Lung microvascular endothelial cell (primary cell): ENCODE results near the gene CAMKMT. TPM values are rescaled to one million over a fixed set of nuclear protein-coding genes. Genes with fewer than 3 reads are reported as not detected.

ENCODE experiments used
- DNase-seq, 2 donors: peaks; one replicate each; pipeline versions ENCODE4 v3.0.0 to v3.0.0-alpha.2; 2010; ENCODE audit warnings: low read depth in 2 of 2
- total RNA-seq: library from RNA; depleted of rRNA; stranded (reverse); fragments of >200 nt; gene quantifications from 2 replicates; pipeline ENCODE4 v1.2.1, GENCODE V29; 2014

The CAMKMT gene
- total RNA-seq, 1 donor from 2014 or later = 2.6 TPM

- peak in 1 of 2 donors; percentile 67 for DNase-seq
Observed at GRCh38 chr2:44549099-44549471, 187.3 kb downstream of the CAMKMT start.

GRCh38 chr2:44549856-44550255 lies 188.1 kb downstream of the CAMKMT start:
- DNase-seq = peak; percentile 9 to 14

GRCh38 chr2:44550561-44550960 lies 188.8 kb downstream of the CAMKMT start:
- DNase-seq = peak in 1 of 2 donors; percentile 55

GRCh38 chr2:44551497-44551896 lies 189.8 kb downstream of the CAMKMT start:
- DNase-seq = no peak

- peak; percentile 52 to 85 for DNase-seq
Observed at GRCh38 chr2:44553456-44553855, 191.7 kb downstream of the CAMKMT start.

DNA sequence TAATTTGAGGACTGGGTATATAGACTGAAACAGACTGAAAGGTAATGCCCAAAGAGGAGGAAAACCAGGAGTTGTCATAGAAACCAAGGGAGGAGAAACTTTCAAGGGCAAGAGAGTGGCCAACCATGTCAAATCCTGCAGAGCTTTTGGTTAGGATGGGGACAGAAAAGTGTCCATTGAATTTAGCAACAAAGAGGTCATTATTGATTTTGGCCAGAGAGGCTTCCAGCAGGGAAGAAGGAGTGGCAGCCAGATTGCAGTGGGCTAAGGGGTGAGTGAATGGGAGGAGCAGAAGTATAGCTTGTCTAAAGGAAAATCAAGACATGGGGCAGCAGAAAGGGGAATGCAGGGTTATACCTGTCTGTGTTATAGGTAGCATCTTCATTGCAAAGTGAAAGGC lies 194.0 kb downstream of the CAMKMT start:
- peak in 1 of 2 donors; percentile 19 for DNase-seq

- DNase-seq = no peak
Observed at GRCh38 chr2:44559108-44559507, 197.4 kb downstream of the CAMKMT start.

DNA sequence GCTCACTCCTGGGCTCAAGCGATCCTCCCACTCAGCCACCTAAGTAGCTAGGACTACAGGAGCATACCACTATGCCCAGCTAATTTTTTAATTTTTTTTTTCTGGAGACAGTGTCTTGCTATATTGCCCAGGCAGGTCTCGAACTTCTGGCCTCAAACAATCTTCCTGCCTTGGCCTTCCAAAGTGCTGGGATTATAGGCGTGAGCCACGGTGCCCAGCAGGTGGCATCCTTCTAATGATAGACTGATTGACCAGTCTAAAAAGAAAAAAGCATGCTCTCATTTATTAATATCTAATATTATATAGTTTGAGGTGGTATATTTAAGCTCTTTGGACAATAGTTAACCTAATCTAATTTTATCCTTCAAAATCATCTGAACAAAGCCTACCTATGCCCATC lies 198.6 kb downstream of the CAMKMT start:
- peak; percentile 6 to 26 for DNase-seq

DNA sequence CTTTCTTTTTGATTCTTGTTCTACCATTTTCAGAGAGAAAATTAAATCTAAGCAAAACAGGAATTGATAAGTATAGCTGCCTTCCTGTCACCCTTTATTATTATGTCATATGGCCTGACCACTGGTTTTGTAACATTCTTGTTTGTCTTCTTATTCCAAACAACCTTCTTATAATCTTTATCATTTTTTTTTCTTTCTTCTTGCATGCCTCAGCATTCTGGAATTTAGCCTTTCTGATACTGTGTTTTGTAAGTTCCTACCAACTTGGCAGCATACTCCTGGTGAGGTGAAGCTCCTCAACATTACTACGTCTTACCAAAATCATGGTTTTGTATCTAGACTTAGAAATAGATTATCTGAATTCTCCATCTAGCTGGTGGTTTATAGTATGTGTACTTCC lies 199.2 kb downstream of the CAMKMT start:
- DNase-seq = no peak

- no peak for DNase-seq
Observed at GRCh38 chr2:44562737-44563136, 201.0 kb downstream of the CAMKMT start.

DNA sequence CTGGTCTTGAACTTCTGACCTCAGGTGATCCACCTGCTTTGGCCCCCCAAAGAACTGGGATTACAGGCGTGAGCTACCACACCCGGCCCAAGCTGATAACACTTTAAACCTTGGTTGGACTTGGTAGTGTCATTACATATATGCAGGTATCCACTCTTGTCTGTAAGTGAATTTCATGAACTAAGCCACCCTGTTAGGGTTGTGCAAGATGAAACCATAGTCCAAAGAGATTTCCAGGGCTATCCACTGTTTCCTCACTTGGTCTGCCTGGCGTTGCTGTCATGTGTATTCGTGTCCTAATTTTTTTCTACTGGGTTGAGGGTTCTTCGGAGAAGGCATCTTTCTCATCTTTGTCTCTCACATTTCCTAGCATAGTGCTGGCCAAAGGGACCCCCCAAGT lies 203.0 kb downstream of the CAMKMT start:
- DNase-seq = no peak

- DNase-seq = no peak
Observed at GRCh38 chr2:44566059-44566458, 204.3 kb downstream of the CAMKMT start.

- DNase-seq = no peak
Observed at GRCh38 chr2:44569491-44569890, 207.7 kb downstream of the CAMKMT start.

DNA sequence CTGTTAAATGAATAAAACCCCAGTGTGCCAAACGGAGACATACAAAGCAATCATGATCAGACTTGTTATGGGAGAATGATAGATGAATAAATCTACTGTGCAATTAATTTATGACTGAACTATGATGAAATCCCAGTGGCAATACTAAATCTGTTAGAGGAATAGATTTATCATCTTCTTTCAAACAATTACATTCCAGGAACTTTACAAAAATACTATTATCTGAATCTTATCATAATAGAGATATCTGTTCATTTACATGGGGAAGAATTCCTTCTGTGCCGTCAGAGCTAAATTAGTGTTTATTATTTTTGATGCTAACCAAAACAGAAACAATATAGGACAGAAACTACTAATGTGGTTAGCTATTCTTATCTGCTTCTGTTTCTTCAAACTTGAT lies 208.5 kb downstream of the CAMKMT start:
- DNase-seq = no peak

GRCh38 chr2:44570777-44571176 lies 209.0 kb downstream of the CAMKMT start:
- no peak for DNase-seq

DNA sequence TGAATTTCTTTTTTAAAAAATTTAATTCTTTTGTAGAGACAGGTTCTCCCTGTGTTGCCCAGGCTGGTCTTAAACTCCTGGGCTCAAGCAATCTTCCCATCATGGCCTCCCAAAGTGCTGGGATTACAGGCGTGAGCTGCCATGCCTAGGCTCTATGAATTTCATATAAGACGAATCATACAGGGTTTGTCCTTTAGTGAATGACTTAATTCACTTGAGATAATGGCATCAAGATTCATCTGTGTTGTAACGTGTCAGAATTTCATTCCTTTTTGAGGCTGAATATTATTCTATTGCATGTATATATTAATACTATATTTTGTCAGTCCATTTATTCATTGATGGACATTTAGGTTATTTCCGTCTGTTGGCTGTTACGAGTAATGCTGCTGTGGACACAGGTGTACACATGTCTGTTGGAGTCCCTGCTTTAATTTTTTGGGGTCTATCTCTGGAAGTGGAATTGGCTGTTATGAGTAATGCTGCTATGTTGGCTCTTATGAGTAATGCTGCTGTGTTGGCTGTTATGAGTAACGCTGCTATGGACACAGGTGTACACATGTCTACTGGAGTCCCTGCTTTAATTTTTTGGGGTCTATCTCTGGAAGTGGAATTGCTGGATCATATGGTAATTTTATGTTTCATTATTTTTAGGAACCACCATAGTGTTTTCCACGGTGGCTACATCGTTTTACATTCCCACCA lies 210.6 kb downstream of the CAMKMT start:
- DNase-seq = peak in 1 of 2 donors; percentile 43

- no peak for DNase-seq
Observed at GRCh38 chr2:44573996-44574395, 212.2 kb downstream of the CAMKMT start.

DNA sequence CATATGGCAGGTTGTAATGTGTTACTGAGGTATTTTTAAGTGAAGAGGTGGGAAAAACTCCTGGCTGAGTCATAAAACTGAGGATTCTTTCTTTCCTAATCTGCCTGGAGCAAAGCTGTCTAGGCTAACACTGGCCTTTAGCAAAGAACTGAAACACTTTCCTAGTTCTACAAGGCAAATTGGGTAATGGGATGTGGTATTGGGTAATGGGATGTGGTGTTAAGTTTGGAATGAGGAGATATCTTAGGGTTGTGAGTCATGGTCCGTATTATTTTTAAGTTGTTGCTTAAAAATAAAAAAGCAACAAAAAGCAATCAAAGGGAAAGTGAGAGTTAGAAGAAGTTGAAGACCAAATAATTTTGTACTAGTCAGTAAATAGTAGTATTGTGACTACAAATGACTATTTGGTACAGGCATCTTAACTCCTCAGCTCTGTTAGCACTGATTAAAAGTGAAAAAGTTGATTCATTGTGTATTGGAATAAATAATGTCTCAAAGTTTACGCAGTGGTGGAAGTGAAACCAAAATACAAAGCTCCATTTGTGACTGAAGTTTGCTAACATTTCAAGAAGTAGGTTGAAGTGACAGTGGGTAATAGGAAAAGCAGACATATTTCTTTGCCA lies 216.8 kb downstream of the CAMKMT start:
- DNase-seq = no peak

GRCh38 chr2:44579115-44579836 lies 217.5 kb downstream of the CAMKMT start:
- peak in 1 of 2 donors; percentile 11 for DNase-seq

GRCh38 chr2:44579837-44580230 lies 218.1 kb downstream of the CAMKMT start:
- DNase-seq = no peak

DNA sequence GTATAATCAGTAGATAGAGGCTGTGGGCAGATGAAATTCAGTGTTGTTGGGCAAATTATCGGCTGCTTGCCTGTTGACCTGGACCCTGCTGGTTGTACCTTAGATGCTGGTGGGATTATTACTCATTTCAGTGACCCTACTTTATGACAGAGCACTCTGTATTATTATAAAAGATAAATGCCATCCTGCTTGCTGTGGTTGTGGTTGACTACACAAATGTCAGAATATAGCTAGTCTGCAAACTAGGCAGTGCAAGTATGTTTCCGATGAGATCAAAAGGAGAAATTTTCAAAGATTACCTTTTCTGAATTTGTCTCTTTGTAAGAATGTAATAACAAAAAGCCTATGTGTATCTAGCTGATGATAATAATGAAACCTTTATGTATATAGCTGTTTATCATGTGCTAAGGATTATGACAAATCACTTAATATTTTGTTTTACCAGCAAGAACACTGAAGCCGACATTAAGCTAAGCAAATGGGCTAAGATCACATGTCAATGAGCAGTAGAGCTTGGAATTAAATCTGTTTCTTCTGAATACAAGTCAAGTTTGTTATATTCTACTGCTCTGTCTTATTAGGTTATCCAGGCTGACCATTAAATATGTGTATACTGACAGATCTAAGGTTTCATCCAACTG lies 219.2 kb downstream of the CAMKMT start:
- DNase-seq = no peak

- no peak for DNase-seq
Observed at GRCh38 chr2:44582363-44583008, 220.7 kb downstream of the CAMKMT start.
